ENCODE results near the gene SYT13.
"Not testable (repeated sequence)": the region's sequence is repeated elsewhere in the genome, so short reads cannot be mapped to it uniquely, and the experiment has no call there.

SYT13 gene

GRCh38 chr11:45259592-45259991 lies 26.5 kb downstream of the SYT13 start:
- H3K27ac ChIP-seq = no peak overlapping the region
- TF ChIP-seq ZFX (IDR thresholded peaks at IDR 0.05) = 0 out of 2 replicates have a peak, but pooled peaks have one; percentile 10
- TF ChIP-seq, protein P1, sequence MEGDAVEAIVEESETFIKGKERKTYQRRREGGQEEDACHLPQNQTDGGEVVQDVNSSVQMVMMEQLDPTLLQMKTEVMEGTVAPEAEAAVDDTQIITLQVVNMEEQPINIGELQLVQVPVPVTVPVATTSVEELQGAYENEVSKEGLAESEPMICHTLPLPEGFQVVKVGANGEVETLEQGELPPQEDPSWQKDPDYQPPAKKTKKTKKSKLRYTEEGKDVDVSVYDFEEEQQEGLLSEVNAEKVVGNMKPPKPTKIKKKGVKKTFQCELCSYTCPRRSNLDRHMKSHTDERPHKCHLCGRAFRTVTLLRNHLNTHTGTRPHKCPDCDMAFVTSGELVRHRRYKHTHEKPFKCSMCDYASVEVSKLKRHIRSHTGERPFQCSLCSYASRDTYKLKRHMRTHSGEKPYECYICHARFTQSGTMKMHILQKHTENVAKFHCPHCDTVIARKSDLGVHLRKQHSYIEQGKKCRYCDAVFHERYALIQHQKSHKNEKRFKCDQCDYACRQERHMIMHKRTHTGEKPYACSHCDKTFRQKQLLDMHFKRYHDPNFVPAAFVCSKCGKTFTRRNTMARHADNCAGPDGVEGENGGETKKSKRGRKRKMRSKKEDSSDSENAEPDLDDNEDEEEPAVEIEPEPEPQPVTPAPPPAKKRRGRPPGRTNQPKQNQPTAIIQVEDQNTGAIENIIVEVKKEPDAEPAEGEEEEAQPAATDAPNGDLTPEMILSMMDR (conservative IDR thresholded peaks at IDR 0.05) = no peak

- no peak overlapping the region for H3K27ac ChIP-seq
- no peak for TF ChIP-seq ZFX (IDR thresholded peaks at IDR 0.05)
- TF ChIP-seq, protein P1 (conservative IDR thresholded peaks at IDR 0.05) = no peak
Measured at GRCh38 chr11:45258982-45259530, 27.1 kb downstream of the SYT13 start.

DNA sequence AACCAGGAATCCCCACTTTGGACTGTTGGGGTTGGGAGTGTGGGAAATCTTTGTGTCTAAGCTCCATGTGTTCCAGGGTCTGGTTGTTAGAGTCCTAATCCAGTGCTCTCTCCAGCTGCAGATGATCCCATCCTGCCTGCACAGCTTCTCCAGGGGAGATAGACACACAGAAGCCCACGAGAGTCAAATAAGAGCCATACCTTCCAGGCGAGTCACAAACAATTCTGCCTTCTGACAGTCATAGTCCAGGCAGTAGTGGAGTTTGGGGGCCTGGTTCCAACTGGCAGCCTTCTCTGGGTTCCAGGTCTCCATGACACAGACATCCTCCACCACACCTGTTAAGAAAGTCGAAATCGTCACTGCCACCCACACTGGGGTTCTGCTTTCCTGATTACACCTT lies 32.1 kb downstream of the SYT13 start:
- no peak for TF ChIP-seq ZFX (IDR thresholded peaks at IDR 0.05)
- TF ChIP-seq, protein P1 (conservative IDR thresholded peaks at IDR 0.05) = no peak

DNA sequence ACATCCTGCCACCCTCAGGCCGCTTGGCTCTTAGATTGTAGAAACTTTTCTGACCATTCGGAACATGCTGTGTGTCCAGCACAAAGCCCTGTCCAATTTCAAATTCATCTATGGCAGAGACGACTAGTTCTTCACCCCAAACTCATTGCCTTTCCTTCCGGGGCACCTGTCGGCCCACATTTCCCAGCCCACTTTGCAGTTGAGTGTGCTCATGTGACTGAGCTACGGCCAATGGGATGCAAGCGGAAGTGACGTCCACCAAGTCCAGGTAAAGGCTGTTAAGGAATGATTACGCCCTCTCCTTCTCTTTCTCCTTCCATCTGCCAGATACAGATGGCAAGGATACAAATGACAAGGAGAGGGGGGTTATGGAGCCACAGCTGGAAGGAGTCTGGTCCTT lies 32.5 kb downstream of the SYT13 start:
- TF ChIP-seq ZFX (IDR thresholded peaks at IDR 0.05) = no peak
- TF ChIP-seq, protein P1 (conservative IDR thresholded peaks at IDR 0.05) = no peak
- no peak overlapping the region for H3K27ac ChIP-seq

More for the DNA sequence above, 32.1 kb downstream of the SYT13 start:
- H3K27ac ChIP-seq = no peak overlapping the region

- no peak overlapping the region for H3K27ac ChIP-seq
- TF ChIP-seq, protein P1 (conservative IDR thresholded peaks at IDR 0.05) = no peak
- no peak for TF ChIP-seq ZFX (IDR thresholded peaks at IDR 0.05)
Measured at GRCh38 chr11:45252877-45253276, 33.3 kb downstream of the SYT13 start.

DNA sequence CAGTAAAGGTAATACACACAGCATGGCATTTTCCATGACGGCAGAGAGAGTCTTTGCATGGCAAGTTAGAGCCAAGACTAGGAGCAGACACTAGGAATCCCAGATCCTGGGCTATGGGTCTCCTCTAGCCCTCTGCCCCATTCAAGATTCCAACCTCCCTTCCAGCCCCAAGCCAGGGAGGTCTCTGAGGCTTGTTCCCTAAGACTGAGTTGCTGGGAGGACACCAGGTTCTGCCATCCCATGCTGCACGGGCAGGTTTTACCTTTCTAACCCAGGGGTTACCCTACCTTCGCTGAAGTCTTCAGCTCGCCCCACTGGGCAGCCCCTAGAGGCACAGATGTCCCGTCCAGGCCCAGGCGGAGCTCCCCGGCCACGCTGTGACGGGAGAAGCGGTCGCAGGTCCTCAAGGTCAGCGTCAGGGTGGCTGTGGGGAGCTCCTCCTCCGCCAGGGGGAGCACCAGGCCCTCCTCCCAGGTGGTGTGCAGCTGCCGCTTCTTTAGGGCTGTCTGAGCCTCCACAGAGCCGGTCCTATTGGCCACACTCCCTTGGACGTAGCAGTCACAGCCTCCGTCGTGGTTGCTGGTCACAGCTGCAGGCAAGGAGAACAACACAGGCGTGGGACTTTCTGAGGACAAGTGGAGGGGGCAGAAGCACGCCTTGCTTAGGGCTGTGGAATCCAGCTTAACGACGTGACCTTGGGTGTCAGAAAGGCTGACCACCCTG lies 33.8 kb downstream of the SYT13 start:
- H3K27ac ChIP-seq = no peak overlapping the region
- TF ChIP-seq ZFX (IDR thresholded peaks at IDR 0.05) = no peak
- TF ChIP-seq, protein P1 (conservative IDR thresholded peaks at IDR 0.05) = peak; percentile 92

- no peak for TF ChIP-seq ZFX (IDR thresholded peaks at IDR 0.05)
- TF ChIP-seq, protein P1 (conservative IDR thresholded peaks at IDR 0.05) = no peak
- no peak overlapping the region for H3K27ac ChIP-seq
Measured at GRCh38 chr11:45250035-45250718, 36.0 kb downstream of the SYT13 start.

GRCh38 chr11:45249372-45249771 lies 36.8 kb downstream of the SYT13 start:
- H3K27ac ChIP-seq = not testable (repeated sequence)
